GM23248 (cell line): Measurements from ENCODE around the gene PDE8B.

Experiments used
- EZH2 ChIP-seq: fragments of 200-600 bp; sonication (generic); IDR thresholded peaks from 2 replicates; pipeline ENCODE4 v1.6.1; 2018; ENCODE audit warnings: antibody characterized with exemption, mild to moderate bottlenecking; ENCODE audit not compliant: insufficient read depth, poor library complexity, severe bottlenecking
- EZH2phosphoT487 ChIP-seq: fragments of 200-600 bp; sonication (generic); IDR thresholded peaks from 2 replicates; pipeline ENCODE4 v1.6.1; 2018; ENCODE audit warnings: antibody characterized with exemption, moderate library complexity, mild to moderate bottlenecking, low read depth; ENCODE audit not compliant: insufficient read depth

DNA sequence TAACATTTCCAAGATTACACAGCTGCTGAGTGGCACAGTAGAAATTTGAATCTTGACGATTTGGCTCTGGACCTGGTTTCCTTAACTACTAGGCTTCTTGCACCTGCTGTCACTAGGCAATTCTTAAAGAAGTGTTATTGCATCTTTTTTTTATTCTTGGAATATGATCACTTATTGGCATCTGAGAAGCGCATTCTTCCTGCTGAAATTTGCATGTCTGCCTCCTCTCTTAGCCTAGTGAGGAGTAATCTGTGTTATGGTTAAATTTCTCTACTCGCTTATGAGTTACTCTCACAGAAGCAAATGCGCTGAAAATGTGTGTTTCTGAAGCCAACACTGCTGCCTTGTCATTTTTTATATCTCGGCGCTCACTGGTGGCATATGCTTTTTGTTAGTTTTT, 192.3 kb downstream of the PDE8B start:
- no peak for TF ChIP-seq EZH2
- TF ChIP-seq EZH2phosphoT487: no peak
